H1 (cell line): ENCODE results near the gene CRTAC1.

Source experiments
- EP300 ChIP-seq, 2 experiments: IDR thresholded peaks; 1 replicate in 1 of 2; 2 replicates in 1 of 2; pipeline ENCODE4 v1.6.1; 2011 to 2012; ENCODE audit warnings: low read depth in 2 of 2, low read length in 2 of 2, mild to moderate bottlenecking in 2 of 2, borderline replicate concordance in 1 of 2, inconsistent platforms in 1 of 2, moderate library complexity in 1 of 2
- EZH2 ChIP-seq: fragments of 200-600 bp; sonication (generic); IDR thresholded peaks from 2 replicates; pipeline ENCODE4 v1.7.1; 2012; ENCODE audit warnings: low read depth, mild to moderate bottlenecking, moderate library complexity, low read length, inconsistent platforms; ENCODE audit not compliant: severe bottlenecking
- POLR2A ChIP-seq, 2 experiments: IDR thresholded peaks; 1 replicate in 1 of 2; 2 replicates in 1 of 2; pipeline ENCODE4 v1.6.1; 2011; ENCODE audit warnings: low read depth in 2 of 2, low read length in 2 of 2, mild to moderate bottlenecking in 2 of 2; ENCODE audit errors: control extremely low read depth in 1 of 2
- SIN3A ChIP-seq, 2 experiments: IDR thresholded peaks in 1 of 2; conservative IDR thresholded peaks in 1 of 2; 2 replicates each; pipeline ENCODE4 v1.6.1; 2011 to 2012; ENCODE audit warnings: low read length in 2 of 2, improper control_type of control experiment in 1 of 2, low read depth in 1 of 2, mild to moderate bottlenecking in 1 of 2
- SIX5 ChIP-seq: IDR thresholded peaks from 2 replicates; pipeline ENCODE4 v1.6.1; 2011; ENCODE audit warnings: mild to moderate bottlenecking, low read depth, low read length
- SUZ12 ChIP-seq: fragments of 200-600 bp; sonication (generic); IDR thresholded peaks from 2 replicates; pipeline ENCODE4 v1.6.1; 2012; ENCODE audit warnings: mild to moderate bottlenecking, inconsistent platforms, low read length, moderate library complexity, mixed read lengths
- ZNF274 ChIP-seq: IDR thresholded peaks from 2 replicates; pipeline ENCODE4 v1.7.0; 2012; ENCODE audit warnings: low read length, borderline replicate concordance; ENCODE audit errors: extremely low read depth
- TF ChIP-seq, protein P1 (sequence below), 3 experiments: IDR thresholded peaks; 1 replicate in 2 of 3; 2 replicates in 1 of 3; pipeline versions ENCODE4 v1.5.1 to v1.6.1; 2011; ENCODE audit warnings: low read length in 3 of 3, mild to moderate bottlenecking in 3 of 3, inconsistent platforms in 2 of 3, low read depth in 1 of 3, moderate library complexity in 1 of 3; ENCODE audit not compliant: insufficient read depth in 1 of 3; ENCODE audit errors: control extremely low read depth in 1 of 3

DNA sequence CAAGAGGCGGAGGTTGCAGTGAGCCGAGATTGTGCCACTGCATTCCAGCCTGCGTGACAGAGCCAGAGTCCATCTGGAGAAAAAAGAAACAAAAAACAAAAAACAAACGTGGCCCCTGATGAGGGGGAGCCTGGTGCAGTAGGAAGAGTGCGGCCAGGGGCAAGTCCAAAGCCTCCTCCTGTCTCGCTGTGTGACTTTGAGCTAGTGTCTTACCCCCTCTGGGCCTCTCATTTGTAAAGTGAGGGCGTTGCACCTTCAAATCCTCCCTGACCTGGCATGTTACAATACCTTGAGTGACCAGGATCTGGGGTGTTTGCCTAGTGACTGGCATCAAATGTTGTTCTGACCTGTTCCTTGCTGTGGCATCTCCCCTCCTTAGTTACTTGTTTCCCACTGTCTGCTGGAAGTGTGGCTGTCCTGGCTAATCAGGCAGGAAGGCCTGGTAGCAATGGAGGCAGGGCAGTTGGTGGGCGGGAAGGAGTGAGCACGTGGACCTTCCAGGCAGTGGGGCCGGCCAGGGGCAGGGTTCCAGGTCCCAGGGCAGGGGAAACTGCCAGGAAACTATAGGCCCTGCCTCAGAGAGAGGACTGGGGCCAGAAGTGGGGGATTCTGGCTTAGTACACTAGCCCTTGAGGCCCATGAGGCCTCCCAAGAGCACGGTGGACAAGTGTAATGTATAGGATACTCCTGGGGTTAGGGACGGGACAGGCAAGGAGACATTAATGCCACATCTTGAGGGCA, 205.2 kb downstream of the CRTAC1 start:
- TF ChIP-seq EZH2 (no peak), SIN3A (conservative IDR thresholded peaks at IDR 0.05 in 1 of 2, IDR thresholded peaks at IDR 0.05 in 1 of 2; ENCODE audit: low read depth in 1 of 2, low read length in 2 of 2) (no peak), ZNF274 (no peak), SUZ12 (no peak), SIX5 (no peak), EP300 (IDR thresholded peaks at IDR 0.05; ENCODE audit: borderline replicate concordance in 1 of 2, low read depth in 2 of 2, low read length in 2 of 2) (no peak), POLR2A (IDR thresholded peaks at IDR 0.05; ENCODE audit: control extremely low read depth in 1 of 2, low read depth in 2 of 2, low read length in 2 of 2) (no peak)
- TF ChIP-seq, protein P1, sequence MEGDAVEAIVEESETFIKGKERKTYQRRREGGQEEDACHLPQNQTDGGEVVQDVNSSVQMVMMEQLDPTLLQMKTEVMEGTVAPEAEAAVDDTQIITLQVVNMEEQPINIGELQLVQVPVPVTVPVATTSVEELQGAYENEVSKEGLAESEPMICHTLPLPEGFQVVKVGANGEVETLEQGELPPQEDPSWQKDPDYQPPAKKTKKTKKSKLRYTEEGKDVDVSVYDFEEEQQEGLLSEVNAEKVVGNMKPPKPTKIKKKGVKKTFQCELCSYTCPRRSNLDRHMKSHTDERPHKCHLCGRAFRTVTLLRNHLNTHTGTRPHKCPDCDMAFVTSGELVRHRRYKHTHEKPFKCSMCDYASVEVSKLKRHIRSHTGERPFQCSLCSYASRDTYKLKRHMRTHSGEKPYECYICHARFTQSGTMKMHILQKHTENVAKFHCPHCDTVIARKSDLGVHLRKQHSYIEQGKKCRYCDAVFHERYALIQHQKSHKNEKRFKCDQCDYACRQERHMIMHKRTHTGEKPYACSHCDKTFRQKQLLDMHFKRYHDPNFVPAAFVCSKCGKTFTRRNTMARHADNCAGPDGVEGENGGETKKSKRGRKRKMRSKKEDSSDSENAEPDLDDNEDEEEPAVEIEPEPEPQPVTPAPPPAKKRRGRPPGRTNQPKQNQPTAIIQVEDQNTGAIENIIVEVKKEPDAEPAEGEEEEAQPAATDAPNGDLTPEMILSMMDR (IDR thresholded peaks at IDR 0.05; ENCODE audit: control extremely low read depth in 1 of 3, insufficient read depth in 1 of 3, low read depth in 1 of 3, low read length in 3 of 3), result no peak
